ENCODE results near the gene VTA1. TPM values are rescaled to one million over a fixed set of nuclear protein-coding genes. Genes with fewer than 3 reads are reported as not detected.

VTA1 gene
- polyA plus RNA-seq, 1 of the 3 experiments (the other 2 are of a cell fraction): 60.1 TPM

DNA sequence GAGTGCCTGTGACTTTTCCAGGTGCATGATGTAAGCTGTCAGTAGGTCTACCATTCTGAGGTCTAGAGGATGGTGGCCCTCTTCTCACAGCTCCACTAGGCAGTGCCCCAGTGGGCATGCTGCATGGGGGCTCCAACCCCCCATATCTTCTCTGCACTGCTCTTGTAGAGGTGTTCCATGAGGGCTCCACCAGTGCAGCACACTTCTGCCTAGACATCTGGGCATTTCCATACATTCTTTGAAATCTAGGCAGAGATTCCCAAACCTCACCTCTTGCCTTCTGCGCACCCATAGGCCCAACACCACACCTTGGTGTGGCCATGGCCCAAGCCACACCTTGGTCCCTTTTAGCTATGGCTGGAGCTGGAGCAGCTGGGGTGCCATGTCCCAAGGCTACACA lies 66.3 kb downstream of the VTA1 start:
- TF ChIP-seq SMC3 (IDR thresholded peaks at IDR 0.05; ENCODE audit: low read depth, low read length) (no peak), CHD2 (IDR thresholded peaks at IDR 0.05; ENCODE audit: low read length, partially characterized antibody) (no peak), TAF1 (IDR thresholded peaks at IDR 0.05; ENCODE audit: borderline replicate concordance, low read depth, low read length) (no peak), MAX (IDR thresholded peaks at IDR 0.05; ENCODE audit: low read depth) (no peak), USF2 (IDR thresholded peaks at IDR 0.05; ENCODE audit: borderline replicate concordance, low read depth, low read length) (no peak), FOXJ3 (CRISPR knock-in tag; IDR thresholded peaks at IDR 0.05) (no peak), GABPA (IDR thresholded peaks at IDR 0.05; ENCODE audit: low read depth) (no peak)
- TF ChIP-seq, protein P1, sequence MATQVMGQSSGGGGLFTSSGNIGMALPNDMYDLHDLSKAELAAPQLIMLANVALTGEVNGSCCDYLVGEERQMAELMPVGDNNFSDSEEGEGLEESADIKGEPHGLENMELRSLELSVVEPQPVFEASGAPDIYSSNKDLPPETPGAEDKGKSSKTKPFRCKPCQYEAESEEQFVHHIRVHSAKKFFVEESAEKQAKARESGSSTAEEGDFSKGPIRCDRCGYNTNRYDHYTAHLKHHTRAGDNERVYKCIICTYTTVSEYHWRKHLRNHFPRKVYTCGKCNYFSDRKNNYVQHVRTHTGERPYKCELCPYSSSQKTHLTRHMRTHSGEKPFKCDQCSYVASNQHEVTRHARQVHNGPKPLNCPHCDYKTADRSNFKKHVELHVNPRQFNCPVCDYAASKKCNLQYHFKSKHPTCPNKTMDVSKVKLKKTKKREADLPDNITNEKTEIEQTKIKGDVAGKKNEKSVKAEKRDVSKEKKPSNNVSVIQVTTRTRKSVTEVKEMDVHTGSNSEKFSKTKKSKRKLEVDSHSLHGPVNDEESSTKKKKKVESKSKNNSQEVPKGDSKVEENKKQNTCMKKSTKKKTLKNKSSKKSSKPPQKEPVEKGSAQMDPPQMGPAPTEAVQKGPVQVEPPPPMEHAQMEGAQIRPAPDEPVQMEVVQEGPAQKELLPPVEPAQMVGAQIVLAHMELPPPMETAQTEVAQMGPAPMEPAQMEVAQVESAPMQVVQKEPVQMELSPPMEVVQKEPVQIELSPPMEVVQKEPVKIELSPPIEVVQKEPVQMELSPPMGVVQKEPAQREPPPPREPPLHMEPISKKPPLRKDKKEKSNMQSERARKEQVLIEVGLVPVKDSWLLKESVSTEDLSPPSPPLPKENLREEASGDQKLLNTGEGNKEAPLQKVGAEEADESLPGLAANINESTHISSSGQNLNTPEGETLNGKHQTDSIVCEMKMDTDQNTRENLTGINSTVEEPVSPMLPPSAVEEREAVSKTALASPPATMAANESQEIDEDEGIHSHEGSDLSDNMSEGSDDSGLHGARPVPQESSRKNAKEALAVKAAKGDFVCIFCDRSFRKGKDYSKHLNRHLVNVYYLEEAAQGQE (IDR thresholded peaks at IDR 0.05; ENCODE audit: low read depth, low read length): no peak
- POLR2A ChIA-PET: no interaction called here

GRCh38 chr6:142218446-142218845 lies 71.4 kb downstream of the VTA1 start:
- Histone ChIP-seq H3K4me2 (no peak overlapping the region), H3F3A (replicated peaks; ENCODE audit: insufficient read depth) (no peaks in the 10 kb centered on the region), H4K20me1 (ENCODE audit: insufficient read depth) (no peaks in the 10 kb centered on the region), H3K9ac (no peak overlapping the region), H3K27me3 (ENCODE audit: insufficient read depth) (no peaks in the 10 kb centered on the region), H3K79me2 (ENCODE audit: insufficient read depth) (no peaks in the 10 kb centered on the region), H3K4me1 (ENCODE audit: control insufficient read depth in 1 of 2, insufficient read depth in 2 of 2, low read depth in 1 of 2, low read length in 1 of 2) (no peaks in the 10 kb centered on the region), H3K4me3 (ENCODE audit: low read depth in 2 of 2, low read length in 1 of 2) (no peak overlapping the region), H2AFZ (ENCODE audit: low read depth) (no peak overlapping the region), H3K9me2 (no peaks in the 10 kb centered on the region), H3K36me3 (replicated peaks in 1 of 2; ENCODE audit: control insufficient read depth in 1 of 2, insufficient read depth in 2 of 2, low read length in 1 of 2) (peaks cover 38 to 40% of the 10 kb centered on the region in 2 experiments), H3K27ac (ENCODE audit: low read depth in 2 of 2, low read length in 1 of 2) (no peak overlapping the region), H3K9me3 (no peaks in the 10 kb centered on the region)
- CTCF ChIA-PET: interaction anchor here (1.0 kb wide), 1 partner anchor 9 kb away, joined by 3 read pairs; no protein-coding TSS in a partner anchor
- POLR2A ChIA-PET: no interaction called here
- TF ChIP-seq EP300 (IDR thresholded peaks at IDR 0.05; ENCODE audit: borderline replicate concordance in 1 of 2, low read depth in 1 of 2, low read length in 1 of 2) (no peak), GABPA (IDR thresholded peaks at IDR 0.05; ENCODE audit: low read depth) (no peak), USF2 (IDR thresholded peaks at IDR 0.05; ENCODE audit: borderline replicate concordance, low read depth, low read length) (no peak)
- DNase-seq: no peak
- 95% methylated on average over 2 of the region's 2 CpGs for WGBS (ENCODE audit: low lambda C conversion rate)

More for the DNA sequence above, 66.3 kb downstream of the VTA1 start:
- Histone ChIP-seq H3F3A (replicated peaks; ENCODE audit: insufficient read depth) (no peaks in the 10 kb centered on the region), H2AFZ (ENCODE audit: low read depth) (no peak overlapping the region), H3K4me1 (ENCODE audit: control insufficient read depth in 1 of 2, insufficient read depth in 2 of 2, low read depth in 1 of 2, low read length in 1 of 2) (no peaks in the 10 kb centered on the region), H3K79me2 (ENCODE audit: insufficient read depth) (no peaks in the 10 kb centered on the region), H3K36me3 (replicated peaks in 1 of 2; ENCODE audit: control insufficient read depth in 1 of 2, insufficient read depth in 2 of 2, low read length in 1 of 2) (peaks cover 24 to 63% of the 10 kb centered on the region in 2 experiments), H3K27ac (ENCODE audit: low read depth in 2 of 2, low read length in 1 of 2) (no peak overlapping the region), H3K4me2 (no peak overlapping the region), H3K9ac (no peak overlapping the region), H3K9me2 (no peaks in the 10 kb centered on the region), H3K9me3 (peaks cover 13% of the 10 kb centered on the region), H4K20me1 (ENCODE audit: insufficient read depth) (no peaks in the 10 kb centered on the region), H3K27me3 (ENCODE audit: insufficient read depth) (no peaks in the 10 kb centered on the region), H3K4me3 (ENCODE audit: low read depth in 2 of 2, low read length in 1 of 2) (no peak overlapping the region)
- CTCF ChIA-PET: no interaction called here
- no CpG with 5 or more reads among the region's 1 CpG for WGBS (ENCODE audit: low lambda C conversion rate)
- DNase-seq: no peak
